ENCODE results near the gene FAM50B.

GRCh38 chr6:3843379-3844096 lies 5.6 kb upstream of the FAM50B start:
- TF ChIP-seq CTCF (IDR thresholded peaks at IDR 0.05; ENCODE audit: poor library complexity, severe bottlenecking) (no peak), TAF1 (IDR thresholded peaks at IDR 0.05; ENCODE audit: low read depth) (no peak), REST (IDR thresholded peaks at IDR 0.05; ENCODE audit: borderline replicate concordance) (no peak), SMC3 (conservative IDR thresholded peaks at IDR 0.05; ENCODE audit: poor library complexity) (no peak)
